Left ventricle myocardium superior (tissue), 1 donor: ENCODE results near the gene DERL3. TPM values are rescaled to one million over a fixed set of nuclear protein-coding genes. Genes with fewer than 3 reads are reported as not detected.
"Not testable (repeated sequence)": the region's sequence is repeated elsewhere in the genome, so short reads cannot be mapped to it uniquely, and the experiment has no call there.

Source experiments
- ATAC-seq: fragments of 200-7000 bp; cut with Tn5 transposase; one replicate; pipeline ENCODE4 v1.9.1; 2020; ENCODE audit warnings: mild to moderate bottlenecking, moderate library complexity
- DNase-seq: peaks from one replicate; pipeline ENCODE4 v3.0.0-alpha.2; 2020
- intact Hi-C: fragments of 100-400 bp; cut with micrococcal nuclease; formaldehyde crosslinking; loops from one replicate; pipeline ENCODE4 v1.11.0; 2022
- long read RNA-seq: library from polyadenylated mRNA; unstranded; transcript quantifications from one replicate; pipeline ENCODE4 v2.0.0, GENCODE V29; 2021
- total RNA-seq: library from RNA; stranded (reverse); fragmentation: NEBNext Ultra II Directional; extraction: Animal tissue kit (Norgen Biotek cat#: 25700); gene quantifications from one replicate; pipeline ENCODE4 v1.2.1, GENCODE V29; 2021
- donor health status: DM: no; HTN: yes; CAD: no; lungs with severe emphysema.

DERL3 gene
- total RNA-seq, result 2.1 TPM
- long read RNA-seq, partial matches to known transcripts, result 0 of 3 reads
- long read RNA-seq, other reads (novel, unspliced or antisense), result 2 of 3 reads

- intact Hi-C loops, result no loop called here
- DNase-seq, result peak; percentile 98
- peak; percentile 58 for ATAC-seq
Measured at GRCh38 chr22:23838681-23839468, at the start of gene DERL3. Gene DERL3 (minus strand): TSS chr22:23839006. CDS start chr22:23838987, 19 bp downstream.

GRCh38 chr22:23884140-23884539, 45.3 kb upstream of the DERL3 start:
- ATAC-seq, result no peak
- intact Hi-C loops, result no loop called here
- DNase-seq, result no peak

DNA sequence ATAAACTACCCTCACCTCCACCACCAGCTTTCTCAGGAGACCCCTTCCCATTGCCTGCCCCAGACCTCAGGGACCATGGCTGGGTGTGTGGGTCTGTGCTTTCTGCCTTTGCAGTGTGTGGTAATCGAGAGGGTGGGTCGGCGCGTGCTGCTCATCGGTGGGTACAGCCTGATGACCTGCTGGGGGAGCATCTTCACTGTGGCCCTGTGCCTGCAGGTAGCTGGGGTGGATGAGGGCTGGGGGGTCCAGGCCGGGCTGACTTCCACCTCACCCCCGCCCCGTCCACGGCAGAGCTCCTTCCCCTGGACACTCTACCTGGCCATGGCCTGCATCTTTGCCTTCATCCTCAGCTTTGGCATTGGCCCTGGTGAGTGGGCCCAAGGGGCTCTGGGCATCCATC, 44.9 kb upstream of the DERL3 start:
- ATAC-seq, result no peak
- DNase-seq, result no peak
- intact Hi-C loops, result no loop called here

GRCh38 chr22:23882370-23882769, 43.6 kb upstream of the DERL3 start:
- DNase-seq, result no peak
- intact Hi-C loops, result no loop called here

GRCh38 chr22:23878219-23878618, 39.4 kb upstream of the DERL3 start:
- ATAC-seq, result peak; percentile 90
- peak; percentile 62 for DNase-seq

More at GRCh38 chr22:23882370-23882769, 43.6 kb upstream of the DERL3 start:
- ATAC-seq, result no peak

DNA sequence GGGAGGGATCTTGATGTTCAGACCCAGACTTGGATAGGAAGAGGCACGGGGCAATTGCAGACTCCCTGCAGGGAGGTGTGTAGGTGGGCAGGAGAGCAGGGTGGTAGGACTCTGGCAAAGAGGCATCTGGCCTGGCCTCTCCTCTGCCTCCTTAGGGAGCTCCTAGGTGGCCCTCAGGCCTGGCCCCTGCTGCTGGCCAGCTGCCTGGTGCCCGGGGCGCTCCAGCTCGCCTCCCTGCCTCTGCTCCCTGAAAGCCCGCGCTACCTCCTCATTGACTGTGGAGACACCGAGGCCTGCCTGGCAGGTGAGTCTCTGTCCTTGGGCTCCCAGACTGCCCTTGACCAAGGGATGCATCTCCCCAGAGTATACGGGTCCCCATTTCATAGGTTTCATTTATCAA, 38.8 kb upstream of the DERL3 start:
- intact Hi-C loops, result no loop called here
- ATAC-seq, result peak; percentile 5

More at GRCh38 chr22:23878219-23878618, 39.4 kb upstream of the DERL3 start:
- intact Hi-C loops, result no loop called here

DNA sequence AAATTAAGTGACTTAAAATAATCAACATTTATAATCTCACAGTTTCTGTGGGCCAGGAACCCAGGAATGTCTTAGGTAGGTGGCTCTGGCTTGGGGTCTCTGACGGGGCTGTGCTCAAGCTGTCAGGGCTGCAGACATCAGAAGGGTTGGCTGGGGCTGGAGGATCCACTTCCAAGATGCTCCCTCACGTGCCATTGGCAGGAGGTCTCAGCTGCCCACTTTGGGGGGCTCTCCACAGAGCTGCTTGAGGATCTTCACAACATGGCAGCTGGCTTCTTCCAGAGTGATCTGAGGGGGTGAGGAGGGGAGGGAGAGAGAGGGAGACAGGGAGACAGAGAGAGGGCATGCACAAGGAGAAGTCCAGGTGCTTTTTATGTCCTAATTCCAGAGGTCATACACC, 37.0 kb upstream of the DERL3 start:
- ATAC-seq (no peak), DNase-seq (no peak)
- intact Hi-C loops, result no loop called here

More for the DNA sequence above, 38.8 kb upstream of the DERL3 start:
- DNase-seq, result no peak

- intact Hi-C loops, result no loop called here
- DNase-seq (no peak), ATAC-seq (no peak)
Measured at GRCh38 chr22:23874871-23875270, 36.1 kb upstream of the DERL3 start.

DNA sequence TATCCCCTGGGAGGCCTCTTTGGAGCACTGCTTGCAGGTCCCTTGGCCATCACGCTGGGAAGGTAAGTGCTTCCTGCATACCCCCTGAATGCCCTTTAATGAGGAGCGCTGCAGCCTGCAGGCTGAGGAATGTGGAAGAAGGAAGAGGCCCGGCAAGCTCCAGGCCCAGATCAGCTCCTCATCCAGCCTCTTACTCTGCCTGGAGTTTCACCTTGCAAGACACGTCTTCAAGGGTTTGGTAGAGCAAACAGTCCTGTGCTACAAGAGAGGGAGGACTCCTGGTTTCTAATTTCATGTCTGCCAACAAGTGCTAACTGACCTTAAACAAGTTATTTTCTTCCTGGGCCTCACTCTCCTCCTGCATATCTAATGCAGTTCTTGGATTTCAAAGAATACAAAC, 29.8 kb upstream of the DERL3 start:
- ATAC-seq, result no peak
- intact Hi-C loops, result no loop called here
- DNase-seq, result no peak

DNA sequence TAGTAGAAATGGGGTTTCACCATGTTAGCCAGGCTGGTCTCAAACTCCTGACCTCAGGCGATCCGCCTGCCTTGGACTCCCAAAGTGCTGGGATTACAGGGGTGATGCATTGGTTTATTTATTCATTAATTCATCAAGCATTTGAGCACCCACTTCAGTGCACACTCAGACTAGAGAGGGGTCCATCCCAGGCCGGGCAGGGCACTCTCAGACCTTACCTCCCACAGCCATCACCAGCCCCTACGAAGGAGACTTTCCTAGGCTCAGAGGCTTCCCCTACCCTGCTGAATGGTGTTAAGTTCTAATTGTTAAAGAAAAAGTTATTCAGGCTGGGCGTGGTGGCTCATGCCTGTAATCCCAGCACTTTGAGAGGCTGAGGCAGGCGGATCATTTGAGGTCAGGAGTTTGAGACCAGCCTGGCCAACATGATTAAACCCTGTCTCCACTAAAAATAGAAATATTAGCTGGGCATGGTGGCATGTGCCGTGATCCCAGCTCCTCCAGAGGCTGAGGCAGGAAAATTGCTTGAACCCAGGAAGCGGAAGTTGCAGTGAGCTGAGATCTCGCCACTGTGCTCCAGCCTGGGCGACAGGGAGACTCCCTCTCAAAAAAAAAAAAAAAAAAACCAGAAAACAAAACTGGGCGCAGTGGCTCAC, 25.8 kb upstream of the DERL3 start:
- ATAC-seq, result peak; percentile 58
- intact Hi-C loops, DNase-seq: not testable (repeated sequence)

DNA sequence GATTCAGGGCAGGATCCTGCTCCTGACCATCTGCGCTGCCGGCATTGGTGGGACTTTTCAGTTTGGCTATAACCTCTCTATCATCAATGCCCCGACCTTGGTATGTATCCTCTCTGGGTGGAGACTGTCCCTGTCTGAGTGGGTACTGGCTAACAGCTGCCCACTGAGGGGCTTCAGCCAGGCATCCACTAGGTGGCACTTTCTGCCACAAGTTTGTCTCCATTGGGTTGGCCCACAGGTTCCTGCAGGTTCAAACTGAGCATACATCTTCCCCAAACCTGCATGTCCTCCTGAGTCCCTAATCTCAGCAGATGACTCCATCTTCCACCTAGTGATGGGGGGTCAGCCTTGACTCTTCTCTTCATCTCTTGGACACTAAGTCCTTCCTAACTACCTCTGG, 23.3 kb upstream of the DERL3 start:
- no peak for ATAC-seq
- intact Hi-C loops, result no loop called here
- DNase-seq, result no peak

- intact Hi-C loops, ATAC-seq, DNase-seq: not testable (repeated sequence)
Measured at GRCh38 chr22:23860187-23860586, 21.4 kb upstream of the DERL3 start.

DNA sequence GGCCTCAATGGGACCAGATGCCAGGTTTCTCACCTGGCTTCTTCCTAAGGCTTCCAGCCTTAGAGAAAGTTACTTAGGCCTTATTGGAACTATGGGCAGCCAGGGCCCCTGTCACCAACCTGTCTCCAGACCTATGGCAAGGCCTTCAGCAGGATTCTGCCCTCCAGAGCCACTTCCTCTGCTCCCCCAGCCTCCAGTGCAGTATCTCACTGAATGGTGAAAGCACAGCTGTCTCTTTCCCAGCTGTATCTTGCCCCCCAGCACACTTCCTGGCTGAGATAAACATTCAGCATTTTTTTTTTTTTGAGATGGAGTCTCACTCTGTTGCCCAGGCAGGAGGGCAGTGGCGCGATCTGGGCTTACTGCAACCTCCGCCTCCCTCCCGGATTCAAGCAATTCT, 20.4 kb upstream of the DERL3 start:
- DNase-seq, result no peak
- ATAC-seq, result no peak
- intact Hi-C loops, result no loop called here

- intact Hi-C loops, result no loop called here
Measured at GRCh38 chr22:23858484-23858815, 19.6 kb upstream of the DERL3 start.

DNA sequence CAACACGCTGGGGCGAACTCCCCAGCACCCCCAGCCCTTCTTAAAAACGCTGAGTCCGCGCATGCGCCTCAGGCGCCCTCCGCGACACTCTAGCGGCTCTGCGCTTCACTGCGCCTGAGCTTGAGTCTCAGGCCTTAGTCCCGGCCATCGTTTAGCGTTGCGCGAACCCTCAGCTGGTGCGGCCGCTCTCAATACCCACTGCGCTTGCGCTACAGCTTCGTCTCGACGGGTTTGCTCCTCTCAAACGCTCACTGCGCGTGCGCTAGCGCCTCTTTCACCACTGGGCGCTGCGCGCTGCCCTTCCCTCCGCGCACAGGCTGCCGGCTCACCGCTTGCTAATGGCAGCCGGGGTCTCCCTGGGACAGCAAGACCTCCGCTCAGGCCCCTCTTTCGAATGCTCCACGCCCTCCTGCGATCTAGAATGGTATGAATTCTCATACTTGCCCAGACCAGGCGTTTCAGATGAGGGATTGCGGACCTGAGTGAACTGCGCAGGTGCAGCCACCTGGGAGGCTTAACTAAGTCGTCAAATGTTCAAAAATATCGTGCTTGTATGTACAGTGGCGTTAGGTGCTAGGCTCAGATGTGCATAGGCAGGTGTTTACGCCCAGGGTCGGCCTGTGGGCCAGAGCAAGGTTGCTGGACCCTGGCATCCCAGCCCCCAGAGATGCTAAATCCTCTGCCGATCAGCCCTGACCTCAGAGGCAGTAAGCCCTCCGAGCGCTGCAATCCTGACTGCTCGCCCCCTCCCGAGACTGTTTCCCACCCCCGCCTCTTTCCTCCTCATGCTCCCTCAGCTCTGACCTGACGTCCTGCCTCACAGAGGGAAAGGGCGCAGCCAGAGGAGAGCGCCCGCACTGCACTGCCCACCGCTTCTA, 19.0 kb upstream of the DERL3 start, which contains the start of gene SLC2A11:
Gene SLC2A11, plus strand, starts transcription at position 270 of the 878 bp plus-strand sequence. Its CDS starts 125 bp downstream, at position 395.
- intact Hi-C loops, result no loop called here
- peak; percentile 99 for DNase-seq
- peak; percentile 96 for ATAC-seq

More at GRCh38 chr22:23858484-23858815, 19.6 kb upstream of the DERL3 start:
- DNase-seq (no peak), ATAC-seq (no peak)

- intact Hi-C loops, result no loop called here
- ATAC-seq (peak; percentile 62), DNase-seq (peak; percentile 68)
Measured at GRCh38 chr22:23856721-23857605, 18.2 kb upstream of the DERL3 start.

DNA sequence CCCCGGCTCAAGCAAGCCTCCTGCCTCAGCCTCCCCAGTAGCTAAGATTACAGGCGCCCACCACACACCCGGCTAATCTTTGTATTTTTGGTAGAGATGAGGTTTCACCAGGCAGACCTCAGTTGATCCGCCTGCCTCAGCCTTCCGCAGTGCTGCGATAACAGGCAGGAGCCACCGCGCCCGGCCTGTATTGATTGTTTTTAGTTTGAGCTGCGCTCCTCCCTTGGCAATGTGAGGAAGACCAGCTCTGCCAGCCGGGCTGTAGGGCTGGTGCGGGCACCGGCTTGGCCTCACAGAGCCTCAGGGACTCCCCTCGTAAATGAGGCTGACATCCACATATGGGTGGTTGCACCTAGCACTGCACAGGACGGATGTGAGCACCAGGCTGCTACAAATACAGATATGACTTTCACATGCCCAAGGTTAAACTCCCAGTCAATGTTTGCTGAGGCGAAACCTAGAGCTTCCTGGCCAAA, 11.4 kb upstream of the DERL3 start:
- no peak for DNase-seq
- intact Hi-C loops, result no loop called here
- ATAC-seq, result no peak
